GM12874 (cell line): Measurements from ENCODE around the gene NRCAM.

Experiments
- CTCF ChIP-seq: IDR thresholded peaks from 2 replicates; pipeline ENCODE4 v1.5.1; 2011; ENCODE audit warnings: low read depth, mild to moderate bottlenecking, control low read depth, low read length, moderate library complexity; ENCODE audit not compliant: insufficient read depth

Gene NRCAM

DNA sequence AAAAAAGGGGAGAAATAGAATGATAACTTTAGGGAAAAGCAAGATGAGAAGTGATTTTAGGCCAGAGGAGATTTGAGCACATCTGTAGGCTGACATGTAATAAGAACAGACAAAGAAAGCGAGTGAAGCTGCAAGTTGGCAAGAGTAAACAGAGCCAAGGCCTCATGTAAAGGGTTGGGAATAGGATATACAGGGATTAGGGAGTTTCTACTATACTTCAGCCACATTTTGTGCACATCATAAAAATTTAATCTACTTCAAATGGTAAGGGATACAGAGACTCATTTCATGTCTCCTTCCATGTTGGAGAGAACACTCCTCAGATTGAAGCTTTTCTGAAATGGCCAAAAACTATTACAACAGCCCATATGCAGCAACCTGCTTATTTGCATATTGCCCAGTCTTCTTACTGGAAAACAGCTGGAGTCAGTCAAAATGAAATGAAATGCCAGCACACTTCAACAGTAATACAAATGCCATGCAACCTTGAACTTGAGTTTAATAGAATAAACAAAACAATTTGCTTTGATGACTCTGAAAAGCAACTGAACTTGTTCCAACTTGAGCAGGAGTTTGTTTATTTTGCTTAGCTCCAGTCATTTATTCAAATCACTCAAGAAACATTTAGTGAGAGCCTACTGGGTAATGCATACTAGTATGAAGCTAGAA, 49.9 kb downstream of the NRCAM start:
- no peak for TF ChIP-seq CTCF

GRCh38 chr7:108404509-108405420, 51.5 kb downstream of the NRCAM start:
- TF ChIP-seq CTCF, result no peak

- no peak for TF ChIP-seq CTCF
Observed at GRCh38 chr7:108403597-108404217, 52.5 kb downstream of the NRCAM start.

DNA sequence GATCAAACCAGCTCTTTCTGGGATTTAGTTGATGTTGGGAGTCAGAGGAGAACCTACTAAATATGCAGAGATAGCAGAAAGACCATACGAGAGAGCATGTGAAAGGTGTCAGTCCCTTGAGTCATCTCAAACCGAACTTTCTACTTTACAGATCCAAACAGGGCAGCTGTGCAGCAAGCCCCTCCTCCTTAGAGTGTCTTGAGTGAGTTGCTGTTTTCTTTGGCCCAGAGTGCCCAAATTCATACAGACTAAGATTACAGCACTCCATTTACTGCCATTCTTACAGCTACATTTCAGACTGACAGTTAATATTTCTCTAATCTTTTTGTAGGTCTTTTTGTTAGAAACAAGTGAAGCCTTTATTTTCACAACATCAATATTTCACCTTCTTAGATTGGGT, 53.4 kb downstream of the NRCAM start:
- TF ChIP-seq CTCF, result no peak

DNA sequence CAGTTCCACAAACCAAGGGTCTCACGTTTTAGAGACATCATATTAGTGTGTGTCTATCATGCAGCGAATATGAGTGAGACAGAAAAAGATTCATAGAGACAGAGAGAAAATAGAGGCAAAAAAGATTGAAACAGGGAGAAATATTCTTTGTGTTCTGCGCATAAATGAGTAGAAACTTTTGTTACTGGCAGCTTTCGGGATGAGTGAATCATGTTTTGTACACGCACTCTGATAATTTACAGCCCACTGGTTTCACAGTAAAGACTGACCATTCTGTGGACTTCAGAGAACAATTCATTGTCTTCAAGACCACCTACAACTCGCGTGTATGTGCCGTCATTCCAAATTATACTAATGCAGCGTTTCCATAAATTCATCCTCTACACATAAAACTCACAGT, 60.2 kb downstream of the NRCAM start:
- no peak for TF ChIP-seq CTCF

DNA sequence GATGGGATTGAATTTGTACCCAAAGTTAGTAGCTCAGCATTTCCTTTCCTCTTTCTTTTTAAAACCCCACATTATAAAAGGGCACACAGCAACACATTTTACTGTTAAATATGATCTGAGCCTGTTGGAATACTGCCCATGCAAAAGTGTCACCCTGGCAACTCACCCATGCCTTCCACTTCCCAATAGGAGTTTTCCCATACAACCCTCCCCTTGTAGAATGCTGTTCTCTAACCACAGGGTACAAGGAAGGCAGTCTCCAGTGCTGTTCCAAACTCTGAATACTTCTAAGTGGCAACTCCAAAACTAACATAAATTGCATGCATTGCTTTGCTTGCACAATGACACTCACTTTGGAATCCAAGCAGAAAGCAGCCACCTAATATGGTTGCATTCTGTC, 60.8 kb downstream of the NRCAM start:
- no peak for TF ChIP-seq CTCF

DNA sequence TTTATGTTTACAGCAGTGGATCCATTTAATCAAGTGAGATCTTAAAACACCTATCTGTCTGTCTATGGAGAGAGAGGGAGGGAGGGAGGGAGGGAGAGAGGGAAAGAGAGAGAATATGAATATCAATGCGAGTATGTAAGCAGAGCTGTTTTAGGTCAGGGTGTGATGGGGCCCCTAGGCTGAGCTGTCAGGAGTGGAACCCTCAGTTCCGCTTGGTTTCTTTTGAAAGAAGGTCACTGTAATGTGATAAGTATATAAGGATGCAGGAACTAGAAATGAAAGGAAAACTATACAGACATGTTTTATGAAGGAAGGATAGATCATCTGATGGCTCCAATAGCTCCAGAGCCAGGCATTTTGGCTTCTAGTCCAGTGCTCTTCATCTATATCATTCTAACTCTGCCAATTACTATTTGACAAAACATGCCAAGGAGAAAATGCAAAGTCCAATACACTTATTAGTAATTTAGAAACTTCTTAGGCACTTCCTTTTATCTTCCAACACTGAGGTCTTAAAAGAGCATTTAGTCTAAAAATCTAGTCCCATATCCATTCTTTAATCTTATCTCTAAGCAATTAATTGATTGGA, 70.3 kb downstream of the NRCAM start:
- TF ChIP-seq CTCF, result no peak
